Vagina (tissue), 2 donors: Measurements from ENCODE around the gene LAMTOR1. TPM values are rescaled to one million over a fixed set of nuclear protein-coding genes. Genes with fewer than 3 reads are reported as not detected.

ENCODE experiments used
- DNase-seq, 2 donors: peaks; one replicate each; pipeline ENCODE4 v3.0.0-alpha.2; 2017; ENCODE audit errors: extremely low spot score in 2 of 2
- H3K27ac ChIP-seq: fragments of 200-600 bp; sonication (generic); one replicate; pipeline ENCODE4 v1.5.1; 2019
- H3K27me3 ChIP-seq: fragments of 200-600 bp; sonication (generic); one replicate; pipeline ENCODE4 v1.5.1; 2019
- H3K36me3 ChIP-seq, 2 donors: fragments of 200-600 bp; sonication (generic); one replicate each; pipeline ENCODE4 v1.5.1; 2017 to 2019
- H3K4me1 ChIP-seq: fragments of 200-600 bp; sonication (generic); one replicate; pipeline ENCODE4 v1.5.1; 2019
- H3K4me3 ChIP-seq, 2 donors: fragments of 200-600 bp; sonication (generic); 1 replicate in 1 of 2; 2 replicates in 1 of 2; pipeline ENCODE4 v1.5.1; 2016 to 2019
- H3K9me3 ChIP-seq: fragments of 200-600 bp; sonication (generic); one replicate; pipeline ENCODE4 v1.5.1; 2019
- POLR2A ChIP-seq, 2 donors: fragments of 450-650 bp; IDR thresholded peaks; one replicate each; pipeline ENCODE4 v1.6.1; 2017; ENCODE audit warnings: antibody characterized with exemption in 2 of 2, mild to moderate bottlenecking in 2 of 2, moderate library complexity in 2 of 2
- POLR2AphosphoS5 ChIP-seq, 2 donors: sonication (generic); formaldehyde crosslinking; IDR thresholded peaks; one replicate each; pipeline ENCODE4 v1.9.0; 2017; ENCODE audit warnings: antibody characterized with exemption in 2 of 2, mild to moderate bottlenecking in 2 of 2, low read depth in 1 of 2; ENCODE audit not compliant: insufficient read depth in 1 of 2
- intact Hi-C: fragments of 100-400 bp; cut with DNase I; formaldehyde crosslinking; loops from one replicate; pipeline ENCODE4 v1.15.1; 2023
- microRNA-seq: library from miRNA; unstranded; fragments of <30 nt; microRNA quantifications from one replicate; pipeline ENCODE4, GENCODE V29; 2017; ENCODE audit warnings: borderline number of aligned reads, borderline replicate concordance
- small RNA-seq: library from RNA; depleted of rRNA; stranded (forward); fragments of <200 nt; gene quantifications from one replicate; pipeline ENCODE3, GENCODE V24; 2016
- total RNA-seq: library from RNA; depleted of rRNA; stranded (reverse); fragments of >200 nt; gene quantifications from one replicate; pipeline ENCODE4 v1.2.3, GENCODE V29; 2016
- TF ChIP-seq, protein P1 (sequence below), 3 experiments: fragments of 450-650 bp in 2 of 3; fragments of 200-600 bp in 1 of 3; sonication (generic) in 1 of 3; IDR thresholded peaks; one replicate each; pipeline ENCODE4 v1.5.1; 2017 to 2019; ENCODE audit warnings: antibody characterized with exemption in 3 of 3, mild to moderate bottlenecking in 2 of 3, moderate library complexity in 2 of 3

The LAMTOR1 gene
- total RNA-seq, 1 donor from 2014 or later: 87.4 TPM

DNA sequence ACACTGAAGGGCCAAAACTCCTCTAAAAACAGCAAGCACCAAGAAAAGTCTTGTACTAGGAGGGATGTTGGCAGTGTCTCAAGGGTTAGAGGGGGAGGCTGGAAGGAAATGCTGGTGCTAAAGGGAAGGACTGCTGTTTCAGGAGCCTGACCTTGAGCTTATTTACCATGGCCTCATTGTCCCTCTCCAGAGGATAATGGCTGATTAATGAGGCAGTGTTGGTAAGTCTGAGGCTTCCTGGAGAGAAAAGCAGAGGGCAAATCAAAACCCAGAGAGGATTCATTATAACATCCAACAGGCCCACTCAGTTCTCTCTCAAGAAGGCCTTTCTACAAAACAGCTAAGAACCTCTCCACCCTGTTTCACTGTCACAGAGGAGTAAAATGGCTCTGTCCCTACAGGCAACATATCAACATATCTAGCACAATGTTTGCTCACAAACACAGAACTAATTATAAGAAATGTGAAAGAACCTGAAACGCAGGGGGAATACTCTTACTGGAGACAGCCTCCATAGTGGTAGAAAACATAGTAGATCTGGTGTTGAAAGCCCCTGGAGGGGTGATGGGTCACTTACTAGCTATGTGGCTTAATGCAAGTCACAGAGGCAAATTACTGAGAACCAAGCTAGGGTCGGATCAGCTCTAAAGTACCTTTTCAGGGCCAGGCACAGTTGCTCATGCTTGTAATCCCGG, 54.2 kb downstream of the LAMTOR1 start:
- Histone ChIP-seq H3K9me3 (no peaks in the 10 kb centered on the region), H3K27me3 (no peaks in the 10 kb centered on the region), H3K27ac (no peak overlapping the region), H3K36me3 (no peaks in the 10 kb centered on the region), H3K4me3 (no peak overlapping the region), H3K4me1 (no peaks in the 10 kb centered on the region)
- intact Hi-C loops: no loop called here
- TF ChIP-seq, protein P1, sequence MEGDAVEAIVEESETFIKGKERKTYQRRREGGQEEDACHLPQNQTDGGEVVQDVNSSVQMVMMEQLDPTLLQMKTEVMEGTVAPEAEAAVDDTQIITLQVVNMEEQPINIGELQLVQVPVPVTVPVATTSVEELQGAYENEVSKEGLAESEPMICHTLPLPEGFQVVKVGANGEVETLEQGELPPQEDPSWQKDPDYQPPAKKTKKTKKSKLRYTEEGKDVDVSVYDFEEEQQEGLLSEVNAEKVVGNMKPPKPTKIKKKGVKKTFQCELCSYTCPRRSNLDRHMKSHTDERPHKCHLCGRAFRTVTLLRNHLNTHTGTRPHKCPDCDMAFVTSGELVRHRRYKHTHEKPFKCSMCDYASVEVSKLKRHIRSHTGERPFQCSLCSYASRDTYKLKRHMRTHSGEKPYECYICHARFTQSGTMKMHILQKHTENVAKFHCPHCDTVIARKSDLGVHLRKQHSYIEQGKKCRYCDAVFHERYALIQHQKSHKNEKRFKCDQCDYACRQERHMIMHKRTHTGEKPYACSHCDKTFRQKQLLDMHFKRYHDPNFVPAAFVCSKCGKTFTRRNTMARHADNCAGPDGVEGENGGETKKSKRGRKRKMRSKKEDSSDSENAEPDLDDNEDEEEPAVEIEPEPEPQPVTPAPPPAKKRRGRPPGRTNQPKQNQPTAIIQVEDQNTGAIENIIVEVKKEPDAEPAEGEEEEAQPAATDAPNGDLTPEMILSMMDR (IDR thresholded peaks at IDR 0.05): no peak
- no peak for TF ChIP-seq POLR2A (IDR thresholded peaks at IDR 0.05)
- TF ChIP-seq POLR2AphosphoS5 (IDR thresholded peaks at IDR 0.05; ENCODE audit: insufficient read depth in 1 of 2, low read depth in 1 of 2): no peak
- no peak for DNase-seq

Small RNA genes lying within 50 kb of the gene (microRNA-seq; reads per million reads assigned to microRNA genes)
- not detected for gene MIR3165

Small RNA genes lying within 50 kb of the gene (small RNA-seq; reads per million reads assigned to genes)
- gene MIR3165: not detected
- gene RNU6-72P: not detected

Other genes with a start within 250 kb of the LAMTOR1 start
- gene DEFB131B, start 224.8 kb downstream of the LAMTOR1 start, total RNA-seq: not detected
- 1.7 TPM for gene XNDC1N, start 174.7 kb downstream of the LAMTOR1 start, total RNA-seq
- gene RNF121, start 174.3 kb downstream of the LAMTOR1 start, total RNA-seq: 21.1 TPM
- 2.7 TPM for gene IL18BP, start 104.4 kb downstream of the LAMTOR1 start, total RNA-seq
- 314 TPM for gene NUMA1, start 22.8 kb downstream of the LAMTOR1 start, total RNA-seq
- 5.6 TPM for gene LRRC51, start 22.4 kb downstream of the LAMTOR1 start, total RNA-seq
- gene TOMT, start 2.6 kb upstream of the LAMTOR1 start, total RNA-seq: not detected
- 19.9 TPM for gene ANAPC15, start 9.4 kb upstream of the LAMTOR1 start, total RNA-seq
- not detected for gene FOLR3, start 32.4 kb upstream of the LAMTOR1 start, total RNA-seq
- not detected for gene FOLR1, start 88.8 kb upstream of the LAMTOR1 start, total RNA-seq
- gene FOLR2, start 113.5 kb upstream of the LAMTOR1 start, total RNA-seq: 19.4 TPM
- 69.2 TPM for gene INPPL1, start 121.5 kb upstream of the LAMTOR1 start, total RNA-seq
- 3.4 TPM for gene PHOX2A, start 140.9 kb upstream of the LAMTOR1 start, total RNA-seq